CD4-positive, alpha-beta T cell (primary cell): ENCODE results near the gene RUNX3. TPM values are rescaled to one million over a fixed set of nuclear protein-coding genes. Genes with fewer than 3 reads are reported as not detected.
A peak's percentile ranks its signal among the peaks of the same experiment; 100 is the strongest.
"Not testable (repeated sequence)": the region's sequence is repeated elsewhere in the genome, so short reads cannot be mapped to it uniquely, and the experiment has no call there.

Experiments
- ATAC-seq: fragments of 200-7000 bp; cut with Tn5 transposase; one replicate; pipeline ENCODE4 v1.10.0; 2022; ENCODE audit warnings: mild to moderate bottlenecking; ENCODE audit not compliant: poor library complexity
- CTCF ChIA-PET: fragments of 350-600 bp; sonication (Branson Sonifier 250); formaldehyde crosslinking; loops from one replicate; lab custom pipeline; 2021; ENCODE audit warnings: antibody characterized with exemption, inconsistent platforms; lab: Charles Lee
- POLR2A ChIA-PET: fragments of 350-600 bp; sonication (Branson Sonifier 250); formaldehyde crosslinking; loops from one replicate; lab custom pipeline; 2021; ENCODE audit warnings: antibody characterized with exemption, inconsistent platforms; lab: Charles Lee
- DNase-seq, 14 experiments: peaks; one replicate each; pipeline ENCODE4 v3.0.0-alpha.2; 2013 to 2020; ENCODE audit warnings: mixed read lengths in 2 of 14
- H3K27ac ChIP-seq, 2 donors: one replicate each; pipeline versions ENCODE4 v1.5.1 to v1.7.0; 2013; ENCODE audit warnings: low read length in 2 of 2, low read depth in 1 of 2, mild to moderate bottlenecking in 1 of 2
- H3K27me3 ChIP-seq, 2 experiments: 1 replicate in 1 of 2; 2 replicates in 1 of 2; pipeline versions ENCODE4 v1.6.1 to v1.7.0; 2013; ENCODE audit warnings: low read length in 2 of 2, control low read depth in 1 of 2, mild to moderate bottlenecking in 1 of 2, moderate library complexity in 1 of 2; ENCODE audit not compliant: insufficient read depth in 2 of 2, control insufficient read depth in 1 of 2
- H3K36me3 ChIP-seq: one replicate; pipeline ENCODE4 v1.6.1; 2013; ENCODE audit warnings: low read length, control low read depth; ENCODE audit not compliant: insufficient read depth
- H3K4me1 ChIP-seq: one replicate; pipeline ENCODE4 v1.6.1; 2013; ENCODE audit warnings: low read length, control low read depth; ENCODE audit not compliant: insufficient read depth
- H3K4me3 ChIP-seq: one replicate; pipeline ENCODE4 v1.5.1; 2013; ENCODE audit warnings: mild to moderate bottlenecking, low read length, moderate library complexity
- H3K9me3 ChIP-seq, 2 experiments: 1 replicate in 1 of 2; 2 replicates in 1 of 2; pipeline versions ENCODE4 v1.6.1 to v1.7.0; 2013; ENCODE audit warnings: low read length in 2 of 2, mild to moderate bottlenecking in 2 of 2, control low read depth in 1 of 2, moderate library complexity in 1 of 2; ENCODE audit not compliant: control insufficient read depth in 1 of 2, insufficient read depth in 1 of 2
- H3K27ac Mint-ChIP-seq: one replicate; pipeline ENCODE4 v1.8.0; 2020; ENCODE audit warnings: mixed read lengths
- H3K27me3 Mint-ChIP-seq: one replicate; pipeline ENCODE4 v1.8.0; 2021; ENCODE audit warnings: mixed read lengths
- H3K36me3 Mint-ChIP-seq: one replicate; pipeline ENCODE4 v1.8.0; 2021; ENCODE audit warnings: low read depth, mixed read lengths
- H3K4me1 Mint-ChIP-seq: one replicate; pipeline ENCODE4 v1.8.0; 2021; ENCODE audit warnings: low read depth, mixed read lengths
- H3K4me3 Mint-ChIP-seq: one replicate; pipeline ENCODE4 v1.8.0; 2020; ENCODE audit warnings: mild to moderate bottlenecking, mixed read lengths
- H3K9me3 Mint-ChIP-seq: one replicate; pipeline ENCODE4 v1.8.0; 2020; ENCODE audit warnings: mixed read lengths
- CTCF ChIP-seq: fragments of 200-600 bp; IDR thresholded peaks from one replicate; pipeline ENCODE4 v1.8.0; 2022; ENCODE audit warnings: antibody characterized with exemption, mild to moderate bottlenecking
- intact Hi-C, 2 experiments: fragments of 100-400 bp; cut with DNase I in 1 of 2; cut with micrococcal nuclease in 1 of 2; formaldehyde crosslinking; loops; one replicate each; pipeline versions ENCODE4 v1.15.1 to v1.9.0; 2023 to 2025; cut with DNase I, micrococcal nuclease
- total RNA-seq, 174 experiments: library from RNA in 2 of 174; stranded (reverse) in 2 of 174; gene quantifications; one replicate each; pipeline ENCODE4 v1.2.3 and lab custom pipeline; 2021 to 2026

Gene RUNX3
- total RNA-seq, 2 experiments from 2014 or later: 202 to 209 TPM

- ATAC-seq (no peak), DNase-seq (peak in 1 of 14 experiments; percentile 2)
- CTCF ChIA-PET: interaction anchor here (1.0 kb wide), 1 partner anchor 128 kb away, joined by 3 read pairs; no protein-coding TSS in a partner anchor
- intact Hi-C loops: no loop called here
- Mint-ChIP-seq H3K9me3 (no peaks in the 10 kb centered on the region), H3K4me3 (no peak overlapping the region), H3K27ac (peak overlapping the region; percentile 99), H3K4me1 (peaks cover 34% of the 10 kb centered on the region), H3K36me3 (peaks cover 86% of the 10 kb centered on the region), H3K27me3 (no peaks in the 10 kb centered on the region)
- Histone ChIP-seq H3K9me3 (no peaks in the 10 kb centered on the region), H3K27ac (no peak overlapping the region), H3K36me3 (peaks cover 92% of the 10 kb centered on the region), H3K27me3 (no peaks in the 10 kb centered on the region), H3K4me1 (peaks cover 94% of the 10 kb centered on the region), H3K4me3 (no peak overlapping the region)
- no peak for TF ChIP-seq CTCF
- POLR2A ChIA-PET: no interaction called here
Measured at GRCh38 chr1:24908591-24909259, 21.4 kb downstream of the RUNX3 start.

GRCh38 chr1:24907587-24908294 is 22.3 kb downstream of the RUNX3 start:
- H3K4me3 Mint-ChIP-seq, H3K27me3 Mint-ChIP-seq, CTCF ChIA-PET, intact Hi-C loops, H3K9me3 Mint-ChIP-seq, H3K27me3 ChIP-seq, ATAC-seq, H3K27ac ChIP-seq, POLR2A ChIA-PET, H3K9me3 ChIP-seq, H3K4me3 ChIP-seq: not testable (repeated sequence)
- peaks cover 89% of the 10 kb centered on the region for H3K4me1 ChIP-seq
- Mint-ChIP-seq H3K27ac (peak overlapping the region; percentile 99), H3K4me1 (peaks cover 28% of the 10 kb centered on the region), H3K36me3 (peaks cover 86% of the 10 kb centered on the region)
- peaks cover 92% of the 10 kb centered on the region for H3K36me3 ChIP-seq
- peak in 2 of 14 experiments; percentile 2 to 29 for DNase-seq

GRCh38 chr1:24906760-24907490 is 23.2 kb downstream of the RUNX3 start:
- Mint-ChIP-seq H3K27ac (peak overlapping the region; percentile 99), H3K27me3 (no peaks in the 10 kb centered on the region), H3K4me3 (no peak overlapping the region), H3K36me3 (peaks cover 87% of the 10 kb centered on the region), H3K9me3 (no peaks in the 10 kb centered on the region), H3K4me1 (peaks cover 20% of the 10 kb centered on the region)
- Histone ChIP-seq H3K9me3 (no peaks in the 10 kb centered on the region), H3K27me3 (no peaks in the 10 kb centered on the region), H3K27ac (no peak overlapping the region), H3K4me1 (peaks cover 89% of the 10 kb centered on the region), H3K36me3 (peaks cover 92% of the 10 kb centered on the region), H3K4me3 (no peak overlapping the region)
- intact Hi-C loops: no loop called here
- ATAC-seq (no peak), DNase-seq (peak in 1 of 14 experiments; percentile 29)
- POLR2A ChIA-PET: interaction anchor here (0.6 kb wide), 1 partner anchor 513 kb away, joined by 3 read pairs; no protein-coding TSS in a partner anchor
- no peak for TF ChIP-seq CTCF
- CTCF ChIA-PET: no interaction called here
